HG03460 (cell line): ENCODE measurements around the gene SMCR8.
"Not testable (repeated sequence)": the region's sequence is repeated elsewhere in the genome, so short reads cannot be mapped to it uniquely, and the experiment has no call there.

ENCODE experiments used
- ATAC-seq: cut with Tn5 transposase; IDR thresholded peaks from one replicate; pipeline ENCODE4 v1.9.1; 2021; ENCODE audit not compliant: unreplicated experiment

The SMCR8 gene

DNA sequence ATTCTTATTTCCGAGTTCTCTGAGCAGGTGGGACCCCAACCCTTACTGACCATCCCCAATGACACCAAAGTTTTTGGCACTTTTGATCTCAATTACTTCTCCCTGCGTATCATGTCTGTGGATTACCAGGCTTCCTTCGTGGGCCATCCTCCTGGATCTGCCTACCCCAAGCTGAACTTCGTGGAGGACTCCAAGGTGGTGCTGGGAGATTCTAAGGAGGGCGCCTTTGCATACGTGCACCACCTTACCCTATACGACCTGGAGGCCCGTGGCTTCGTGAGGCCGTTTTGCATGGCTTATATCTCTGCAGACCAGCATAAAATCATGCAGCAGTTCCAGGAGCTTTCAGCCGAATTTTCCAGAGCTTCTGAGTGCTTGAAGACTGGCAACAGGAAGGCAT, 868 bp downstream of the SMCR8 start:
- no peak for ATAC-seq

DNA sequence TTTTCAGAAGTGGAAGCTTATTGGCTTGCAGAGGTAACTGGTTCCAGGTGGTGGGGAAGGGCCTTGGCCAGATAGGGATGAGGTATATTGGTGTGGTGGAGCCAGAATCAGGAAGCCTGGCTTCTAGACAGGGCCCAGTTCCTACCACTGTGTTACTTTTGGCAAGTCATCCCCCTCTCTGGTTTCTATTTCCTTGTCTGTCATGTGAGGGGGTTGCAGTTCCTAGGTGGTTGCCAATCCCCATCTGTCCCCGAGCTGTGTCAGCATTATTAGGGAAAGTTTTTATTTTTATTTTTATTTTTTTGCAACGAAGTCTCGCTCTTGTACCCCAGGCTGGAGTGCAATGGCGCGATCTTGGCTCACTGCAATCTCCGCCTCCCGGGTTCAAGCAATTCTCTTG, 3.0 kb downstream of the SMCR8 start:
- ATAC-seq, result no peak

DNA sequence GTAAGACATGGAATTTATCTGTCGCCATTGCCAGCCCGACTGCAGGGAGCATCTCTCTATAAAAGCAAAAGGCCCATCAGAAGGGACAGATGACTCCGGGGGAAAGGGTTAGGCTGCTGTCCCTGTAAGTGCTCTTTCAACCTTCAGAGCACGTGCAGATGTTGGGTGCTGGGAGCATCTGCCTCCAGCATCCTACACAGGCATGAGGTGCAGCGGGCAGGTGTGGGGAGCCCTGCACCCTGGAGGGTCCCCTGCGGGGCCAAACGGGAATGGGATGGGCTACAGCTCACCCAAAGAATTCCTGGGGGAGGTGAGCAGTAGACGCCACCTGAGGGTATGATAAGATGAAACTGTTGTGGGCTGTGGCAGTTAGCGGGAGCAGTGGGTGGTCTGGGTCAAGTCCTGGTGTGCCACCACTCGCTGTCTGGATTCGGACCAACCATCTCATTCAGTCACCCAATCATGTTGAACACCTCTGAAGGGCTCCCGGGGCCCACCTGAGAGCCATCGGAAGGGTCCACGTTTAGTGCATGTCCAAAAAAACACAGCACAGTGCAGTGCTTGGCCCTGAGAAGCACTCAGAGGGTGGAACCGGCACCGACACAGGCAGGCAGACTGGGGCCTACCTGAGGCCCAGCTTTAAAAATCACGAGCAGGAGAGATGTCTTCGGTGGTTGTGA, 3.8 kb downstream of the SMCR8 start:
- no peak for ATAC-seq

DNA sequence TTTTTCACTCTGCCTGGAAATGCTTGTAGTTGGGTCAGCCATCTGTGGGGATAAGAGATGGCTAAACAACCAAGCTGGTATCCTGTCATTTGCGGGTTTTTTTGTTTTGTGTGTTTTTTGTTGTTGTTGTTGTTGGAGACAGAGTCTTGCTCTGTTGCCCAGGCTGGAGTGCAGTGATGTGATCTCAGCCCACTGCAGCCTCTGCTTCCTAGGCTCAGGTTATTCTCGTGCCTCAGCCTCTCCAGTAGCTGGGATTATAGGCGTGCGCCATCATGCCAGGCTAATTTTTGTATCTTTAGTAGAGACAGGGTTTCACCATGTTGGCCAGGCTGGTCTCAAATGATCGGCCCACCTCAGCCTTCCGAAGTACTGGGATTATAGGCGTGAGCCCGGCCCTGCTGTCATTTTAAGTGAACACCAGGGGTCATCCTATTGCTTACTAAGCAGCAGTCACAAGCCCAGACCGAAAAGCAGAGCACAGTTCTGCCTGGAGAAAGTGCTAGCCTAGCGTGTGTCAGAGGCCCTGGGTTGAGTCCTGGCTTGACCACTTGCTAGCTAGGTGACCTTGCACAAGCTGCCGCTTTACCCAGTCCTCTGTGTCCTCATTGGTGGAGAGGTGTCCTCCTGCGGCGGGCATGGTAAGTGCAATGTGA, 4.6 kb downstream of the SMCR8 start:
- ATAC-seq, result no peak

DNA sequence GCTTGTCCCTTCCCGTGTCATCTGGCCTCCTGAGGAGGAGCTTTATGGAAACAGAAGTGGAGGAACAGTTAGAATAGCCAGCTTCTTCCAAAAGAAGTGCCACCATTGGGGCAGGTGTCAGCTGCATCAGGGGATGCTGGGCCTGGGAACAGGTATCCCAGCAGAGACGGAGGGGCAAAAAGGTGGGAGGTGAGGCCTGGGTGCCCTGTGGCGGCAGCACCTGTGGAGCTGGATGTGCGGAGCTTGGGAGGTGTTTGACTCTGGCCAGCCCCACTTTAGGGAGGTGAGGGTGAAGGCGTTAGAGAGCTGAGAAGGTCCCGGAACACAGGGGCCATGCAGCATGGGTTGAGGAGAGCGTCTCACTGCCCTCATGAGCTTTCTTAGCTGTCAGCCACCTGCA, 5.2 kb downstream of the SMCR8 start:
- ATAC-seq, result no peak

DNA sequence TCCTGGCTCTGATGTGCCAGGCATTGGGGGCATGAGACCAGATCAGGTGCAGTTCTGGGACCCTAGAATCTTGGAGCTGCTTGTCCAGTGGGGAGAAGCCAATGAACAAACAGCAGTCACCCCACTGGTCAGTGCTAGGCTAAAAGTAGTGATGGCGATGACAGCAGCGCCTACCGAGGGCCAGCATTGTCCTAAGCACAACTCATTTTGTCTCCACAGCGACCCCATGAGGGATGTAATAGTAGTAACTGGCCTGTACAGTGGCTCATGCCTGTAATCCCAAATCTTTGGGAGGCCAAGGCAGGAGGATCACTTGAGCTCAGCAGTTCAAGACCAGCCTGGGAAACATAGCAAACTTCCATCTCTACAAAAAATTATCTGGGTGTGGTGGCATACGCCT, 6.2 kb downstream of the SMCR8 start:
- no peak for ATAC-seq

DNA sequence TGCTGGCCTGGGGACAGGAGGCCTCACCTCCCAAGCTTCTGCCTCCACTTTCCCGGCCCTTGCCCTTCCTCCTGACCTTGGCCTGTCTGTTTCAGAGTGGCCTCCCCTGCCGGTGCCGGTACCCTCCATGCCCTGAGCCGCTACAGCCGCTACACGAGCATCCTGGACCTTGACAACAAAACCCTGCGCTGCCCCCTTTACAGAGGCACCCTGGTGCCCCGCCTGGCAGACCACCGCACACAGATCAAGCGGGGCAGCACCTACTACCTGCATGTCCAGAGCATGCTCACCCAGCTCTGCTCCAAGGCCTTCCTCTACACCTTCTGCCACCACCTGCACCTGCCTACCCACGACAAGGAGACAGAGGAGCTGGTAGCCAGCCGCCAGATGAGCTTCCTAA, 7.4 kb downstream of the SMCR8 start:
- ATAC-seq, result no peak

DNA sequence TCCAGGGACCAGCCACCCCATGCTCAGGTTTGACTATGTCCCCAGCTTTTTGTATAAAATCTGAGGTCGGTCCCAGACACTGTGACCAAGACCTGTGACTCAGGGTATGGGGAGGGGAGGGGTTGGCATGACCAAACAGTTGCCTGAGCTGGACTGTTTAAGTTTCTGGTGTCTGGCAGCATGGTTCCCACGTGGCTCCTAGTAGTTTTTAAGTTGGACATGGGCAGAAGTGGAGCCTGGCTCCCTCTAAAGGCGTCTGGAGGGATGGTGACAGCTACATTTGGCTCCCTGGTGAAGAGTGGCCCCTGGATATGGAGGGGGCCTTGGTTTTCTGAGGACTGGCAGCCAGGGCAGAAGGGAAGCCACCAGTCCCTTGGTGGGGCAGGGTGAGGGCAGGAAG, 7.9 kb downstream of the SMCR8 start:
- ATAC-seq, result no peak

DNA sequence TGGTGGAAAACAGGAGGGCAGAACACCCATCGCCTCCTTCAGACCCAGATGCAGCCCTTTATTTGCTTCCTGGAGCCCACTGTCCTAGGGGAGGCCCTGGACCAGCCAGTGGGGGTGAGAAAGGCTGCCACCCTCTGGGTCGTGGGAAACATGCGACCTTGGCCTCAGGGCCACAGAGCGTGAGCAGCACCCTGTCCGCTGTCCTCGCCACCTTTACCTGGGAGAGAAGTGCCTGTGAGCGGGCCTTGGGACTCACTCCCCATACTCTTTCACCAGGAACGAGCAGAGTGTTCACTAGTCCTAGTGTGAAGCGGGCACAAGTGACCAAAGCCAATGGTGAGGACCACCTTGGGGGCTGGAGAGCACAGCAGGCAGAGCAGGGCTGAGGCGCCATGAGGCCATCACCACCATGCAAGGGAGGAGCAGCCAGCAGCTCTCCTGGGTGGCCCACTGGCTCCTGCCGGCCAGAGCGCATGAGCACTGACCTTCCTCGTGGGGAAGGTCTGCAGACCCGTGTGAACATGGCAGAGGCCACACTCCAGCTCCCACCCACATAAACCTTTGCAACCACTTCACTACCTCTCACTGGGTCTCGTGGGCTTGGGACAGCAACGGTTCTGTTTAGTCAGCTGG, 8.5 kb downstream of the SMCR8 start:
- no peak for ATAC-seq

DNA sequence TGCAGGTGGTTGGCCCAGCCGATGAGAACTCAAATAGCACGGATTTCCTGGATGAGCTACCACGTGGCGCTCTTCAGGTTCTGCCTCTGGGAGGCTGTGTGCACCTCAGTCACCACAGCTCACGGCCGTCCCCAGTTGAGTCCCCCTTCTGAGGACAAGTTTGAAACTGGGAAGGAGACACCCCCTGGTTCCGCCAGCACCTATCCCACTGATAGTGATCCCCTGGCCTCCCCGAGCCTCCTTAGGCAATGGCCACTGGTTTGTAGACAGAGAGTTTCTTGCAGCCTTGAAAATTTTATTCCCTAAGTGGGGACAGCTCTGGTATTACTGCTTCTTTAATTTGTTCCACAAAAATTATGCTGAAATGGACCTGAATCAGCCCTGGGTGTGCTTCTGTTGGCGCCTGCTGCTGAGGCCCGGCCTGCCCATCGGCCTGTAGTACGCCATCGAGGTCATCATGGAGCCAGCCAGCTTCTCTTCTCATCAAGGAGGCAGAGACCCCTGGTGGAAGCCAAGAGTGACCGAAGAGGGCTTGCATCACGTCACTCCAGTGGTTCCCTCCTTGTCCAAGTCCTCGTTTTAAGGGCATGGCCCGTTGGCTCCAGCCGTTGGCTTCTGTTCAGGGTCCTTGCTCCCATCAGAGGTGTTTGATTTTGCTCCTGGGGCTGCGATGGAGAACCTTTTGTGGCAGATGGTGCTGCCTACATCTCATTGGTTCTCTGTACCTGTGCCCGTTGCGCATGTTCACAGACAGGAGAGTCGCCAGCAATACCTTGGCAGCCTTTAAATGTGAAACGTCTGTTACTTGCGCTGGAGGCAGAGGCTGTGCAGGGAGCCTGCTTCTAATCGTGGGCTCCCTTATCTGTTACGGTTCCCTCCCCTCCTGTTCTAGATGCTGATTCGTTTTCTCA, 9.3 kb downstream of the SMCR8 start:
- ATAC-seq, result no peak

DNA sequence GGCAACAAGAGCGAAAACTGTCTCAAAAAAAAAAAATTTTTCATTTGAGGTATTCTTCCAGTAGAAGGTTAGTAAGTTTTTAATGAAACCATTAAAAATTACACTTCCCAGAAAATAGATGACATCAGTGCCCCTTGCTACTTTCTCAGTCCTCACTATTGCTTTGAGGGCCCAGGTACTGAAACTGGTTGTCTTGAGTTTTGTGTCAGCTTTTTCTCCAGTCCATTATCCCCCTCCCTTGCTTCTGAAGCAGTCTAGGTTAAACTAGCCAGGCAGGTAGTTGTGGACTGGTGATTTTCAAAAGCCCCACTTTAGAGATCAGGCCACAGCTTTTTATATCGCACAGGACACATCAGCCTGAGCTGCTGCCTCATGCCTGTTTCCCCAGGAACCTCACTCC, 10.9 kb downstream of the SMCR8 start:
- ATAC-seq, result no peak

DNA sequence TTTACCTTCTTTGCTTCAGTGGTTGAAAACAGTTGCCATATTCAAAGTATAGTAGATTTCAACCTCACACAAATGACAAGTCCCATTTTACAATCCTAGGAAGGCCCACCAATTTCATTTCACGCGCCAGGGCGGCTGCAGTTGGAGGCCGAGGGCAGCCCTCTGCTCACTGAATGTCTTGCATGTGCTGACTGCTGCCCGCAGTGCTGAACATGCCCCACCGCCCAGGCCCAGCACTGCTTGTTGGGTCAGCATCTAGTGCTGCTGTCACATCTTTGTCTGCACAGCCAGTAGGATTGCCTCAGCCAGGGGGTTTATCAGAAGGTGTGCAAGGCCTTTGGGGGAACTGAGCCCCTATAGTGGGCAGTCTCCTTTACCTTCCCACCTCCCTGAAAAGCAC, 11.5 kb downstream of the SMCR8 start:
- no peak for ATAC-seq

DNA sequence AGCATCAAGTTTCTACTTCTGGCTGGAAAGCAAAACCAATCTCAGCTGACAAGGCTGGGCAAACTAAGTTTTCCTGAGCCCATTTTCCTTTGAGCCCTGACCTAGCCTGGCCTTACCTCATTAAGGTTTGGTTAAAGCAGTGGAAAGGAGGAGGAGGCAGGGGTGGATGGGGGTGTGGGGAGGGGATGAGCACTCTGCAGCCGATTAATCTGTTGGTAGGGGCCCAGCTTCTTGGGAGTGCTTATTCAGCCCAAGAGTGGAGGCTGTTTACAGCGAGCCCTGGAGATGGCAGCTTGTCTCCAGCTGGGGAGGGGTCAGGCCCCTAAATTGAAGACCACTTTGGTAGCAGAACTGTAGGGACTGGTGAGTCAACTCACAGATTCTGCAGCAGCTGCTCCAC, 12.0 kb downstream of the SMCR8 start:
- ATAC-seq, result no peak

DNA sequence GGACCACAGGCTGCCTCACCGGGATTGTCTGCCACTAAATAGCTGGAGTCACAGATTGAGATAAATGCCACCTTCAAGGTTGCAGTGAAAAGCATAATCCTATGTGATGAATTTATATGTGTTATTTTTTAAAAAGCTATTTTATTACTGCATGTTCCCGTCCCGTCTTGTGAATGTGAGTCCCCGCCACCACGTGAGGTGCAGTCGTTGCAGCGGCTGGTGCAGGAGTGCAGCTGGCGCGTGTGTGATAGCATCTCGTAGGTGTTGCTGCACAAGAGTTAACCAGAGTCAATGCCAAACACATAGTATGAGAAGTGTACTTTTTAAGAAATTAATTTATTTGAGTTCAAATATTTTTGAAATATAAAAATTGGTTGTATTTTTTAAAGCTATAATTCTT, 12.5 kb downstream of the SMCR8 start:
- ATAC-seq, result no peak

DNA sequence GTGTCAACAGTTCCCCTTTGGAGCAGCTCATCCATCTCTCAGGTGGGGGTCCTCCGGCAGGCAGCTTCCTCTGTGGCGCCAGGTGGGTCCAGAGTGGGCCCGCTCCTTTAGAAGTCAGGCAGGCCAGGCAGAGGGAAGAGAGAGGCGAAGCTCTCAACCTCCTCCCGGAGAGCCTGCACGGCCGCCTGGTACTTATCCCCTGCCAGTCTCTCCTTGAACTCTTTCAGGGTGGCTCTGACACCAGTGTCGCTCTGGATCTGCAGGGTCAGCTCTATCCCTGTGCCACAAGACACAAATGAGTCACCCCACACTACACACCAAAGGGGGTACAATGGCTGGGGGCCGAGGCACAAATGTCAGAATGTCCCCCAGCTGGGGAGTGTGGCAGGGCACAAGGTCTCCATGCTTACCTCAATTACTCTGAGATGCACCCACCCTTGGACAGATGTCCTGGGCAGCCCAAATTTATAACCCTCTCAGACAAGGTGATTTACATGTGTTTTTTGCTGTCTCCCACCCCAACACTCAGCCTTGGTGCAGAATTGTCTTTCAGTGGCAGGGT, 13.6 kb downstream of the SMCR8 start:
- ATAC-seq, result no peak

DNA sequence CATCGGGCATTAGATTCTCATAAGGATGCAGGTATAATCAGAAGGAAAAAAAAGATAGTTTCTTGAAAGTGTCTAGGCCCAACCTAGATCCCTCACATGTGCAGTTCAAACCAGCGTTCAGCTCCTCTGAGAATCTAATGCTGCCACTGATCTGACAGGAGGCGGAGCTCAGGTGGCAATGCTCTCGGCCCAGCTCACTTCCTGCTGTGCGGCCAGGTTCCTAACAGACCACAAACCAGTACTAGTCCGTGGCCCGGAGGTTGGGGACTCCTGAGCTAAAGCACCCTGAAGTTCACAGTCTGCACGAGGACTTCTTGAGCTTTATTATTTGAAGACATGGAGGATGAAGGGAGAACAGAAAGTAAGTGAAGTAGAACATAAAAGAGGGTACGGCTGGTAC, 16.8 kb downstream of the SMCR8 start:
- no peak for ATAC-seq

DNA sequence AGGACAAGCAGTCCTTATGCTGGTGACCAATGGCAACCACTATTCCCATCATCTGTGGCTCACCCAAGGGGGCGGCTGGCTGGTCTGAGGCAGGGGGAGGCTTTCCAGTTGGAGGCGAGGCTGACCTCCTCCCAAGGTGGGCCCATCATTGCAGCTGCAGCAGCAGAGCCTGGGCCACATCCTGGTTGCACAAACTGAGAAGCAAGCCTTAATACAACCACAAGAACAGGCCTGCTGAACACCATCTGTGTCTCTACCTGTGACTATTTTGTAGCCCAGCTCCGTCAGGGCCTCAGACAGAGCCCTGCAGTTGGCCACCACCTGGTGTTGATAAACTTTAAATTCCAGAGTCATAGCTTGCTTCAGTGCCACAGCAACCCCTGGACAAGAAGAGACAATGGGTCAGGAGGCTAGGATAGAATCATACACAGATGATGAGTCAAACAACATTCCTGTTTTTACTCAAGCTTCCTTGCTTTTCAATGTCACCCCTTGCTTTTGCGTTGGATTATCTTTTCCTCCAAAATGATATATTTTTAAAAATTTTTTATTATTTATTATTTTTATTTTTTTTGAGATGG, 17.9 kb downstream of the SMCR8 start:
- ATAC-seq, result no peak

DNA sequence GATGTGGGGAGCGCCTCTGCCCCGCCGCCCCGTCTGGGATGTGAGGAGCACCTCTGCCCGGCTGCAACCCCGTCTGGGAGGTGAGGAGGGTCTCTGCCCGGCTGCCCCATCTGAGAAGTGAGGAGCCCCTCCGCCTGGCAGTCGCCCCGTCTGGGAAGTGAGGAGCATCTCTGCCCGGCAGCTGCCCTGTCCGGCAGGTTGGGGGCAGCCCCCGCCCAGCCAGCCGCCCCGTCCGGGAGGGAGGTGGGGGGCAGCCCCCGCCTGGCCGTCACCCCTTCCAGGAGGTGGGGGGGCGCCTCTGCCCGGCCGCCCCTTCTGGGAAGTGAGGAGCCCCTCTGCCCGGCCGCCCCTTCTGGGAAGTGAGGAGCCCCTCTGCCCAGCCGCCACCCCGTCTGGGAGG, 23.1 kb downstream of the SMCR8 start:
- not testable (repeated sequence) for ATAC-seq

DNA sequence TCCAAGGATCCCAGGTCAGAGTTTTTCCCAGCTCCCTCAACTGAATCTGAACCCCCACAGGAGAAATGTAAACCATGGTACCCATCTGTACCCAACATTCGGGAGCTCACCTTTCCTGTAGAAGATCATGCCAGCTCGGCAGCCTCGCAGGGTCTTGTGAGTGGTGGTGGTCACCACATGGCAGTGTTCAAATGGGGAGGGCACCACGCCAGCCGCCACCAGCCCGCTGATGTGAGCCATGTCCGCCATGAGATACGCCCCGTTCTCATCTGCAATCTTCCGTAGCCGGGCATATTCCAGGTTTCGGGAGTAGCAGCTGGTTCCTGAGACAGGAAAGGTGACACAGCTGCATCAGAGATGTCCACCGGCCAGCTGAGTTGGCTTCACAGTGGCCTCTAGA, 24.8 kb downstream of the SMCR8 start:
- ATAC-seq, result no peak

DNA sequence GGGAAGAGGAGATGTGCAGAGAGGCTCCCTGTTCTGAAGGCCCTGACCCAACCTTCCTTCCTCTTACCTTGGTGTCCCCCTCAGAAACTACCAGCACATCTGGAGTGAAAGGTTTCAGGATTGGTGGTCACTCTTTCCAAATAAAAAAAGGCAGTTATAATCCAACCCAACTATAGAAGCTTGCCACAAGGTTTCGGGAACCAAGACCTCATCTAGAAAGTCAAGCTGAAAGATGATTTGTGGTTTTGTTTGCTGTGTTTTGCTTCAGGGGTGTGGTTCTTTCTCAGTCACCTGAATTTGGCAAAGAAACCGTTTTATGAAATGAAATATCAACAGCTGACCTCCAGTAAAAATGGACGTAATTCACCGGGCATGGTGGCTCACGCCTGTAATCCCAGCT, 28.9 kb downstream of the SMCR8 start:
- ATAC-seq, result no peak

DNA sequence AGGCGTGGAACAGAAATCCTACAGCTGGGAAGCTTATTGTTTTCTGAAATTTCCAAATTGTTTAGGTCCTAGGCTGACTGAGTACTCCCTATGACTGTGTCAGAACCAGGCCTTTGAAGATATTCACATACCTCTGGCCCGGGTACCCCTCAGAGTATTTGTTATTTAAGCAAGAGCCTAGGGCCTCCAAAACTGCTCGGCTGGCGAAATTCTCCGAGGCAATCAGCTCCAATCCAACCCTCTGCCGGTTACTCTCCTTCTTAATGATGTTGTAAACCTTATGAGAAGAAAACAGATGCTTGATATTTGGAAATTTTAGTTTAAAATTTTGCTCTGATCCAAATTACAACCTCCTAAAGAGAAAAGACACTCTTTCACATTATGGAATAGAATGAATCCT, 38.4 kb downstream of the SMCR8 start:
- no peak for ATAC-seq
